HG02588 (cell line): ENCODE results near the gene LSM7.

Source experiments
- ATAC-seq: cut with Tn5 transposase; IDR thresholded peaks from one replicate; pipeline ENCODE4 v1.9.1; 2021; ENCODE audit warnings: mild to moderate bottlenecking, moderate library complexity; ENCODE audit not compliant: unreplicated experiment

Gene LSM7

GRCh38 chr19:2325281-2326046, 2.9 kb downstream of the LSM7 start:
- no peak for ATAC-seq

- ATAC-seq = no peak
Measured at GRCh38 chr19:2324220-2324948, 4.0 kb downstream of the LSM7 start.

DNA sequence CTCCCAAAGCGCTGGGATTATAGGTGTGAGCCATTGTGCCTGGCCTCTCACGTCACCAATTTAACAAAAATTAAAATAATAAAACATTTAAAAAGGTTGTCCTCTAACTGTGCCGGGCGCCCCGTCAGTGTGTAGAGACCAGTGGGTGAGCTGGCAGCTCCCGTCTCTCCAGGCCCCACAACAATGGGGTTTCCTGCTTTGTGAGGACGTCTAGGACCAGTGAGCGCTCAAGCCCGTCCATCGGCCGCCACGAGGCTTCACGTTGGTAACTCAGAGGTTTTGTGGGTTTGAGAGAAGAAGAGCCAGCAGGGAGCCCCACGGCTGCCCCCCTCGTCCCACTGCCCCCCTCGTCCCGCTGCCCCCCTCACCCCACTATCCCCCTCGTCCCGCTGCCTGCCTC, 4.7 kb downstream of the LSM7 start:
- ATAC-seq = no peak

DNA sequence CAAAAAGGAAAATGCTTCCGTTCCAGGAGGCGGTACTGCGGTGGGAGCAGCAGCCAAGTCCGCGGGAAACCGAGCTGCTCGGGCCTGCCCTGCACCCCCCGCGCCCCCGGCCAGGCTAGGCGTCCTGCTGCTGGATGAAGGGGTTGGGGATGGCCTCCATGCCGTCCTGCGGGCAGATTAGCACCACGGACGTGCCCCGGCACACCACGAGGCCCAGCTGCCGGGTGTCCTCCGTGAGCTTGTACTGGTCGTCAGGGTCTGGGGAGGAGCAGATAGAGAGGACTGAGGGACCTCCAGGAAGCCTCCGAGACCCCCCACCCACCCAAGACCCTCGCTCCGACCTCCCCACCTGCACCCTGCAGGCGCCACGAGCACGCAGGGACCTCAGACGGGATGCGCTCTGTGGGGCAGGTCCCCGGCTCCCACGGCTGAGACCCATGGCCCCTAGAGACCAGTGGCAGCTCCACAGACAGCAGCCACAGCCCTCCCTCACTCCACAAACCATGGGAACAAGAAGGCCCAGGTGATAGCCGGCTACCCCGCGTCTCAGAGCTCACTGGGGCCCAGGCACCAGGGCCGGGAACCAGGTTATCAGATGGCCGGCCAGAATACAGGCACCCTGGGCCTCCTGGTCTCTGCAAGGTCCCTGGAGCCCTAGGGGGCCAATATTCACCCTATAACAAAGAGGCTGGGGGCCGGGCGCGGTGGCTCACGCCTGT, 6.7 kb downstream of the LSM7 start:
- no peak for ATAC-seq

DNA sequence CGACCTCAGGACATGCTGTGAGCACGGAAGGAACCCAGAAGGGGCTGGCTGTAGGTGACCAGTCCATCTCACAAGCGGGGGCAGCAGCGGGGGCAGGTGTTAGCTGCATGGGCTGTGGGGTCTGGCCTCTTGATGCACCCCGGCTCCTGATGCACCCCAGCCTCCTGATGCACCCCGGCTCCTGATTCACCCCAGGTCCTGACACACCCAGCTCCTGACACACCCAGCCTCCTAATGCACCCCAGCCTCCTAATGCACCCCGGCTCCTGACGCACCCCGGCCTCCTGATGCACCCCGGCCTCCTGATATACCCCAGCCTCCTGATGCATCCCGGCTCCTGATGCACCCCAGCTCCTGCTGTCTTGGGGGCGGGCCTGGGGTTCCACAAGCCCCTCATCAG, 7.4 kb downstream of the LSM7 start:
- ATAC-seq = no peak

GRCh38 chr19:2320049-2320448, 8.3 kb downstream of the LSM7 start:
- ATAC-seq = no peak

GRCh38 chr19:2319551-2319950, 8.8 kb downstream of the LSM7 start:
- ATAC-seq = no peak

- no peak for ATAC-seq
Measured at GRCh38 chr19:2318923-2319322, 9.5 kb downstream of the LSM7 start.

GRCh38 chr19:2317756-2318155, 10.6 kb downstream of the LSM7 start:
- ATAC-seq = no peak

GRCh38 chr19:2317300-2317699, 11.1 kb downstream of the LSM7 start:
- no peak for ATAC-seq

GRCh38 chr19:2315818-2316353, 12.5 kb downstream of the LSM7 start:
- ATAC-seq = no peak

- no peak for ATAC-seq
Measured at GRCh38 chr19:2315121-2315817, 13.1 kb downstream of the LSM7 start.

DNA sequence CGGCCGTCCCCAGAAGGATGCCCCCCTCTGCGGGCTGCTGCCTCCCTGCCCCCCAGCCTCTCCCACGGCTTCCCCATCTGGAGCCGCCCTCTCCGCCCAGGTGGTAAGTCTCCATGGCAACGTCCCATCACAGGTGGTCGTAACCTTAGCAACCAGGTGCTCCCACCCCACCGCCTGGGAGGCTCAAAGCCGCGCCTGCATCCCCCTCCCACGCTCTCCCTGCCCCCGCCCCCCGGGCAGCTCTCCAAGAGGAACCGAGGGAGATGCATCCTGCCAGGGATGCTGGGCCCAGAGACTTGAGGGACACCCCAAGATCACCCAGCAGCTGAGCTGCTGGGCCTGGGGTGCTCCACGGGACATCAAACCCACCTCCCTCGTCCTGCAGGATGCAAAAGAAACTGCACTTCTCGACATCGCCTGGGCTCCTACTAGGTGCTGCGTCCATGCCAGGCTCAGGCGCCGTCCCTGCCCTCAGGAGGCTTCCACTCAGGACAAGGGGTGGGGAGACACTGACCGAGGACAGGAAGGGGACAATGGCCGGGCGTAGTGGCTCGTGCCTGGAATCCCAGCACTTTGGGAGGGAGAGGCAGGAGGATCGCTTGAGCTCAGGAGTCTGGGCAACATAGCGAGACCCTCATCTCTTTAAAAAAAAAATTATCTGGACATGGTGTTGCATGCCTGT, 15.4 kb downstream of the LSM7 start:
- no peak for ATAC-seq

GRCh38 chr19:2311093-2311492, 17.3 kb downstream of the LSM7 start:
- no peak for ATAC-seq

DNA sequence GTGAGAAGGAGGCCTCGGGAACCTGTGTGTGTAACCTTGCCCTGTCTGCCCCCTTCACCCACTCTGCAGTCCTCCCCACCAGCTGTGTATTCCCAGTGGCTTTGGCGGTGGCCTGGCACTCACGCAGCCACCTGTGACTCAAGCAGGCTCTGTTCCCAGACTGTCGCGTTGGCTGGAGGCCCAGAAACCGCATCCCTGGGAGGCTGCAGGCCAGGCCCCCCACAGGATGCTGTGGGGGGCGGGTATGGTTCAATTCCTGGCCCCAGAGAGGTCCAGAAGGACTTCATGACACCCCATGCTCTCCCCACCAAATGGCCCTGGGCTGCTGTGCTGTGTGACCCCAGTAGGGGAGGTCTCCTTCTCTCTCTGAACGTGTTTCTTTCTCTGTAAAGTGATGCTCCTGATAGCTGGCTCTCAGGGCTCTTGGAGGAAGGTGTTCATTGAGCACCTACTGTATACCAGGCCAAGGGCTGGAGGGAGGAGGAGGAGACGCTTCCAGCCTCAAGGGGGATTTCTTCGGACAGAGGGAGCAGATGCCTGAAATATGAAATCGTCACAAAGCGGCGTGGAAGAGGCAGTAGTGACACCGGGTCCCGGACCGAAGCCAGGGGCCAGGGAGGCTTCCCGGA, 18.5 kb downstream of the LSM7 start:
- ATAC-seq = no peak

- no peak for ATAC-seq
Measured at GRCh38 chr19:2308114-2308556, 20.3 kb downstream of the LSM7 start, which contains the start of gene LINGO3. TSS of gene LINGO3 (minus strand) at chr19:2308154. CDS start at chr19:2291776, 16,378 bp downstream.

- no peak for ATAC-seq
Measured at GRCh38 chr19:2307518-2308012, 20.8 kb downstream of the LSM7 start.

DNA sequence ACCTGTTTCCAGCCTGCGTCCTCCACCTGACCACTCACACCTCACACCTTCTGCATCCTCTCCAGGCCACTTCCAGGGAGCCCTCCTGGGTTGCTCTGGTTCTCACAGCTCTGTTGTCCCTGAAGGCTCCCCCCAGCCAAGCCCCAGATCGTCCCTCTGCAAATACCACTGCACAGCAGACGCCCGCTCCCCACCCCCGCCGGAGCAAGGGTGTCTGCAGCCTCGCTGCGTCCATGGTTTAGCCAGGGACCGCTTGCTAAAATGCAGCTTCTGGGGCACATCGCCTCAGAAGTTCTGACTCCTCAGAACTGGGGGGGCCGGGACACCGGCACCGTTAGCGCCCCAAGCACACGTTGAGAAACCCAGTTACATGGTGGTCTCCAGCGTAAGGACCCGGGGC, 21.4 kb downstream of the LSM7 start:
- no peak for ATAC-seq

- ATAC-seq = no peak
Measured at GRCh38 chr19:2306281-2306806, 22.0 kb downstream of the LSM7 start.
